ENCODE results near the gene TM9SF4. TPM values are rescaled to one million over a fixed set of nuclear protein-coding genes. Genes with fewer than 3 reads are reported as not detected.

TM9SF4 gene
- total and polyA plus RNA-seq, 2 of the 8 experiments (the other 6 are each of a cell fraction or from before 2014, with no cell fraction given): 38.4 to 68.7 TPM

DNA sequence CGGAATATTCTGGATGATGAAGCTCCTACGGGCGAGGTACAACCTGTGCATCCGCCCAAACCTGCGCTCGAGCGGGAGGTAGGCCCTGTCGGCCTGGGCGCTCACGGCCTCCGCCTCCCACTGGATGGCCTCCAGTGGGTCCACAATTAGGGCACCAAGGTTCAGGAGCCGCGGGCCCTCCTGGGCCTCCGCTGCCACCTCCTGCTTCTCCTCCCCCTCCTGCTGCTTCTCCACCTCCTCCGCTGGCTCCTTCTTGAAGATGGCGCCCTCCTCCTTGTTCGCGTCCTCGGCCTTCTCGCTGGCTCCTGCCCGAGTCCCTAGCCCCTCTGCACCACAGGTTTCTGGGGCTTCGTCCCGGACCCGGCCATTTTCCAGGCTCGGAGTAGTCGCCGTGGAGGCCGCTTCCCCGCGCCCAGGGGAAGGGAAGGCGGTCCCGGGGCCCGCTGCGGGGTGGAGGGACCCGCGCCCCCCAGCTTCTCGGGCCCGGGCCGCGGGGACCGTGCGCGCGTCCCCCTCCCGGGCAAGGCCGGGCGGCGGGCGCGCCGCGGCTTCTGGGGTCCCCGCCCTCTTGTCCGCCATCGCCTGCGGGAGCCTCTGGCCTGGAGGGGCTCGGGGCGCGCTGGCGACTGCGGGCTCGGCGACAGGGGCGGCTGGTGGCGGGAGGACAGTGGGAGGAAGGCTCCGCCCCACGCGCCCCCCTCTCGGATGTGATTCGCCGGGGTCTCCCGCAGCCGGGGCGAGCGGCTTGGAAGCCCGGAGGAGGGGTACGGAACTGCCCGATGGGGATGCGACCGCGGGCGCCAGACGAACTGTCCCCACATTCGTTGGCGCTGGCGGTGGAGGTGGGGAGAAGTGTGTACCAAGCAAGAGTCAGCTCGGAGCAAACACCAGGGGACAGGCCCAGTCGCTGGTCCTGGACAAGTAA, 80.4 kb downstream of the TM9SF4 start:
- Histone ChIP-seq H2BK5ac (ENCODE audit: low read depth, low read length) (peak overlapping the region; percentile 69; the same call in 1 of the 2 replicates), H3K23me2 (ENCODE audit: low read depth, low read length) (peaks cover 4% of the 10 kb centered on the region; the same call in 1 of the 2 replicates), H3K79me2 (ENCODE audit: control insufficient read depth in 1 of 2, insufficient read depth in 2 of 2, low read length in 2 of 2) (peaks cover 0 to 6% of the 10 kb centered on the region in 2 experiments; a peak in 1 of 4 replicates), H3K4me3 (ENCODE audit: extremely low read depth in 1 of 4, insufficient read depth in 2 of 4, low read depth in 3 of 4, low read length in 4 of 4) (peak overlapping the region; percentile 53 to 76 (median 69)), H3K4ac (replicated peaks; ENCODE audit: insufficient read length, low read depth, low read length) (peak overlapping the region; percentile 11), H4K20me1 (replicated peaks in 1 of 2; ENCODE audit: control insufficient read depth in 1 of 2, insufficient read depth in 2 of 2, low read length in 2 of 2) (peaks cover 0 to 5% of the 10 kb centered on the region in 2 experiments), H2BK12ac (ENCODE audit: low read depth, low read length) (0 out of 2 replicates have a peak overlapping the region, but pooled peaks have one; percentile 39), H3K56ac (replicated peaks; ENCODE audit: insufficient read length, low read depth, low read length) (peak overlapping the region; percentile 3), H2BK120ac (replicated peaks; ENCODE audit: low read depth, low read length) (no peak overlapping the region), H3K27ac (ENCODE audit: low read depth, low read length) (peak overlapping the region; percentile 75), H3K4me1 (replicated peaks in 1 of 4; ENCODE audit: control insufficient read depth in 3 of 4, insufficient read depth in 4 of 4, low read length in 3 of 4) (peaks cover 2 to 21% (median 18%) of the 10 kb centered on the region in 4 experiments), H3K36me3 (ENCODE audit: control insufficient read depth in 2 of 4, insufficient read depth in 4 of 4, low read length in 3 of 4) (peaks cover under 1 to 7% (median 3%) of the 10 kb centered on the region in 4 experiments; a peak in 4 of 8 replicates), H3K4me2 (ENCODE audit: insufficient read depth in 1 of 2, low read depth in 2 of 2, low read length in 2 of 2) (peak overlapping the region; percentile 55 to 92), H4K5ac (ENCODE audit: insufficient read length, low read depth, low read length) (peak overlapping the region; percentile 60), H3K18ac (ENCODE audit: extremely low read depth, low read length) (peak overlapping the region; percentile 68; the same call in 1 of the 2 replicates), H2BK20ac (ENCODE audit: low read length) (no peak overlapping the region), H3K79me1 (ENCODE audit: low read depth, low read length) (0 out of 2 replicates have a peak, but pooled peaks cover 4% of the 10 kb centered on the region), H3K14ac (ENCODE audit: insufficient read length) (no peak overlapping the region), H2AK5ac (ENCODE audit: low read depth, low read length) (no peak overlapping the region), H3K9me3 (ENCODE audit: insufficient read depth in 2 of 2, low read depth in 1 of 2, low read length in 1 of 2) (peaks cover 0 to 4% of the 10 kb centered on the region in 2 experiments; a peak in 1 of 4 replicates), H3K27me3 (replicated peaks in 1 of 4; ENCODE audit: control insufficient read depth in 3 of 4, extremely low read depth in 1 of 4, insufficient read depth in 3 of 4, low read length in 3 of 4) (no peaks in the 10 kb centered on the region), H4K91ac (replicated peaks; ENCODE audit: insufficient read length, low read length) (peak overlapping the region; percentile 59), H2AFZ (ENCODE audit: low read length) (peak overlapping the region; percentile 76), H3K9ac (replicated peaks in 1 of 4; ENCODE audit: extremely low read depth in 1 of 4, low read depth in 3 of 4, low read length in 3 of 4) (peak overlapping the region; percentile 25 to 86 (median 83); a peak in 6 of 7 replicates), H3K23ac (ENCODE audit: insufficient read length) (no peak overlapping the region), H4K8ac (ENCODE audit: extremely low read depth, insufficient read depth, low read length) (peak overlapping the region; percentile 95), H2BK15ac (ENCODE audit: low read length) (0 out of 2 replicates have a peak overlapping the region, but pooled peaks have one; percentile 37)
- 13% methylated on average over 80 of the region's 88 CpGs; no CpG with 5 or more reads in 1 of the 2 experiments for WGBS, 2 experiments (ENCODE audit: extremely low coverage in 1 of 2, insufficient coverage in 1 of 2, insufficient read length in 1 of 2, insufficient replicate concordance in 2 of 2, low coverage in 1 of 2, low lambda C conversion rate in 2 of 2, missing lambda C conversion rate in 1 of 2)
- CTCF ChIA-PET (ENCODE audit: partially characterized antibody): interaction anchor here (0.6 to 1.3 kb wide), 3 partner anchors 9 to 227 kb away, joined by 3 read pairs; no protein-coding TSS in a partner anchor
- FAIRE-seq (no peak), DNase-seq (ENCODE audit: low read depth in 1 of 2, low spot score in 2 of 2) (peak in 1 of 2 experiments; percentile 86)
- POLR2A ChIA-PET (ENCODE audit: partially characterized antibody): interaction anchor here (0.6 to 5.6 kb wide), 8 partner anchors 9 to 523 kb away, joined by 3 to 77 read pairs (median 5); partner anchors contain the start of genes PLAGL2, POFUT1 and TM9SF4
- TF ChIP-seq POLR2AphosphoS5 (IDR thresholded peaks at IDR 0.05; ENCODE audit: low read depth, low read length) (peak; percentile 43), SIX5 (IDR thresholded peaks at IDR 0.05; ENCODE audit: low read depth, low read length) (no peak), SP1 (IDR thresholded peaks at IDR 0.05; ENCODE audit: low read depth, low read length) (no peak), KDM4A (IDR thresholded peaks at IDR 0.05; ENCODE audit: low read depth, low read length, severe bottlenecking) (peak; percentile 88), RAD21 (IDR thresholded peaks at IDR 0.05 in 1 of 2, conservative IDR thresholded peaks at IDR 0.05 in 1 of 2; ENCODE audit: low read depth in 2 of 2, low read length in 2 of 2) (no peak), CBX8 (IDR thresholded peaks at IDR 0.05; ENCODE audit: borderline replicate concordance, low read depth, low read length) (no peak), TBP (IDR thresholded peaks at IDR 0.05; ENCODE audit: low read depth, low read length) (peak; percentile 75), KDM5A (IDR thresholded peaks at IDR 0.05; ENCODE audit: low read length) (no peak)
- TF ChIP-seq, protein P1, sequence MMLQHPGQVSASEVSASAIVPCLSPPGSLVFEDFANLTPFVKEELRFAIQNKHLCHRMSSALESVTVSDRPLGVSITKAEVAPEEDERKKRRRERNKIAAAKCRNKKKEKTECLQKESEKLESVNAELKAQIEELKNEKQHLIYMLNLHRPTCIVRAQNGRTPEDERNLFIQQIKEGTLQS (IDR thresholded peaks at IDR 0.05; ENCODE audit: insufficient read depth, low read depth, low read length): no peak

Data from H1 (cell line).